ENCODE data around the gene TSR1.
A peak's percentile ranks its signal among the peaks of the same experiment; 100 is the strongest.

The TSR1 gene

GRCh38 chr17:2336215-2336851 lies at the start of gene TSR1:
TSS of gene TSR1 (minus strand) at chr17:2336457. CDS start at chr17:2336427, 30 bp downstream.
- no peaks in the 10 kb centered on the region for H3K27me3 ChIP-seq (ENCODE audit: insufficient read depth, low read length)
- peak within 1 kb of the TSS; percentile 95 for H3K4me3 ChIP-seq (ENCODE audit: low read length)
- peaks cover 45% of the 10 kb centered on the region for H3K36me3 ChIP-seq (ENCODE audit: insufficient read depth, low read depth, low read length)
- peaks cover 22% of the 10 kb centered on the region for H3K4me1 ChIP-seq (ENCODE audit: insufficient read depth, low read length)
- peak within 1 kb of the TSS; percentile 63 for H3K27ac ChIP-seq (ENCODE audit: low read length)
- H3K9ac ChIP-seq (ENCODE audit: low read depth, low read length): peak within 1 kb of the TSS; percentile 97
- H3K9me3 ChIP-seq (ENCODE audit: insufficient read depth, low read depth, low read length): no peaks in the 10 kb centered on the region

GRCh38 chr17:2385240-2386210 lies 49.3 kb upstream of the TSR1 start:
- no peak overlapping the region for H3K27ac ChIP-seq (ENCODE audit: low read length)
- no peaks in the 10 kb centered on the region for H3K9me3 ChIP-seq (ENCODE audit: insufficient read depth, low read depth, low read length)
- no peak overlapping the region for H3K4me3 ChIP-seq (ENCODE audit: low read length)
- H3K27me3 ChIP-seq (ENCODE audit: insufficient read depth, low read length): no peaks in the 10 kb centered on the region
- H3K4me1 ChIP-seq (ENCODE audit: insufficient read depth, low read length): no peaks in the 10 kb centered on the region; the same call in 1 of the 2 replicates
- H3K9ac ChIP-seq (ENCODE audit: low read depth, low read length): no peak overlapping the region
- H3K36me3 ChIP-seq (ENCODE audit: insufficient read depth, low read depth, low read length): peaks cover 3% of the 10 kb centered on the region; the same call in 1 of the 2 replicates

GRCh38 chr17:2384439-2385127 lies 48.3 kb upstream of the TSR1 start:
- H3K36me3 ChIP-seq (ENCODE audit: insufficient read depth, low read depth, low read length): no peaks in the 10 kb centered on the region
- H3K27ac ChIP-seq (ENCODE audit: low read length): no peak overlapping the region
- H3K27me3 ChIP-seq (ENCODE audit: insufficient read depth, low read length): no peaks in the 10 kb centered on the region
- no peaks in the 10 kb centered on the region; the same call in 1 of the 2 replicates for H3K4me1 ChIP-seq (ENCODE audit: insufficient read depth, low read length)
- no peak overlapping the region for H3K4me3 ChIP-seq (ENCODE audit: low read length)
- H3K9ac ChIP-seq (ENCODE audit: low read depth, low read length): no peak overlapping the region
- no peaks in the 10 kb centered on the region for H3K9me3 ChIP-seq (ENCODE audit: insufficient read depth, low read depth, low read length)

- H3K4me1 ChIP-seq (ENCODE audit: insufficient read depth, low read length): no peaks in the 10 kb centered on the region; the same call in 1 of the 2 replicates
Measured at GRCh38 chr17:2383628-2384167, 47.4 kb upstream of the TSR1 start.

GRCh38 chr17:2380950-2381649 lies 44.8 kb upstream of the TSR1 start:
- Histone ChIP-seq H3K9me3 (ENCODE audit: insufficient read depth, low read depth, low read length) (no peaks in the 10 kb centered on the region), H3K27ac (ENCODE audit: low read length) (no peak overlapping the region), H3K4me3 (ENCODE audit: low read length) (no peak overlapping the region), H3K4me1 (ENCODE audit: insufficient read depth, low read length) (no peaks in the 10 kb centered on the region; the same call in 1 of the 2 replicates), H3K36me3 (ENCODE audit: insufficient read depth, low read depth, low read length) (peaks cover 12% of the 10 kb centered on the region; the same call in 1 of the 2 replicates), H3K9ac (ENCODE audit: low read depth, low read length) (no peak overlapping the region), H3K27me3 (ENCODE audit: insufficient read depth, low read length) (no peaks in the 10 kb centered on the region)

More at GRCh38 chr17:2383628-2384167, 47.4 kb upstream of the TSR1 start:
- Histone ChIP-seq H3K27ac (ENCODE audit: low read length) (no peak overlapping the region), H3K27me3 (ENCODE audit: insufficient read depth, low read length) (no peaks in the 10 kb centered on the region), H3K36me3 (ENCODE audit: insufficient read depth, low read depth, low read length) (peaks cover 5% of the 10 kb centered on the region; the same call in 1 of the 2 replicates), H3K9ac (ENCODE audit: low read depth, low read length) (peak overlapping the region; percentile 25; the same call in 1 of the 2 replicates), H3K4me3 (ENCODE audit: low read length) (no peak overlapping the region), H3K9me3 (ENCODE audit: insufficient read depth, low read depth, low read length) (no peaks in the 10 kb centered on the region)

GRCh38 chr17:2380226-2380922 lies 44.1 kb upstream of the TSR1 start:
- H3K36me3 ChIP-seq (ENCODE audit: insufficient read depth, low read depth, low read length): peaks cover 19% of the 10 kb centered on the region
- H3K4me3 ChIP-seq (ENCODE audit: low read length): no peak overlapping the region
- H3K9ac ChIP-seq (ENCODE audit: low read depth, low read length): no peak overlapping the region
- H3K9me3 ChIP-seq (ENCODE audit: insufficient read depth, low read depth, low read length): no peaks in the 10 kb centered on the region
- no peaks in the 10 kb centered on the region for H3K27me3 ChIP-seq (ENCODE audit: insufficient read depth, low read length)
- no peak overlapping the region for H3K27ac ChIP-seq (ENCODE audit: low read length)
- no peaks in the 10 kb centered on the region; the same call in 1 of the 2 replicates for H3K4me1 ChIP-seq (ENCODE audit: insufficient read depth, low read length)

- Histone ChIP-seq H3K9me3 (ENCODE audit: insufficient read depth, low read depth, low read length) (no peaks in the 10 kb centered on the region), H3K9ac (ENCODE audit: low read depth, low read length) (no peak overlapping the region; the same call in 1 of the 2 replicates), H3K4me1 (ENCODE audit: insufficient read depth, low read length) (no peaks in the 10 kb centered on the region; the same call in 1 of the 2 replicates), H3K27ac (ENCODE audit: low read length) (no peak overlapping the region), H3K4me3 (ENCODE audit: low read length) (no peak overlapping the region), H3K27me3 (ENCODE audit: insufficient read depth, low read length) (no peaks in the 10 kb centered on the region), H3K36me3 (ENCODE audit: insufficient read depth, low read depth, low read length) (peaks cover 19% of the 10 kb centered on the region)
Measured at GRCh38 chr17:2379489-2380225, 43.4 kb upstream of the TSR1 start.

GRCh38 chr17:2378905-2379304 lies 42.6 kb upstream of the TSR1 start:
- Histone ChIP-seq H3K9ac (ENCODE audit: low read depth, low read length) (no peak overlapping the region), H3K27ac (ENCODE audit: low read length) (no peak overlapping the region), H3K4me3 (ENCODE audit: low read length) (no peak overlapping the region), H3K9me3 (ENCODE audit: insufficient read depth, low read depth, low read length) (no peaks in the 10 kb centered on the region), H3K4me1 (ENCODE audit: insufficient read depth, low read length) (no peaks in the 10 kb centered on the region; the same call in 1 of the 2 replicates), H3K27me3 (ENCODE audit: insufficient read depth, low read length) (no peaks in the 10 kb centered on the region), H3K36me3 (ENCODE audit: insufficient read depth, low read depth, low read length) (peaks cover 19% of the 10 kb centered on the region)

GRCh38 chr17:2377659-2378058 lies 41.4 kb upstream of the TSR1 start:
- no peak overlapping the region for H3K27ac ChIP-seq (ENCODE audit: low read length)

GRCh38 chr17:2376107-2376506 lies 39.9 kb upstream of the TSR1 start:
- peaks cover 31% of the 10 kb centered on the region for H3K36me3 ChIP-seq (ENCODE audit: insufficient read depth, low read depth, low read length)
- no peak overlapping the region for H3K4me3 ChIP-seq (ENCODE audit: low read length)
- no peak overlapping the region for H3K27ac ChIP-seq (ENCODE audit: low read length)
- no peaks in the 10 kb centered on the region for H3K9me3 ChIP-seq (ENCODE audit: insufficient read depth, low read depth, low read length)
- H3K27me3 ChIP-seq (ENCODE audit: insufficient read depth, low read length): no peaks in the 10 kb centered on the region
- no peaks in the 10 kb centered on the region for H3K4me1 ChIP-seq (ENCODE audit: insufficient read depth, low read length)
- H3K9ac ChIP-seq (ENCODE audit: low read depth, low read length): no peak overlapping the region

More at GRCh38 chr17:2377659-2378058, 41.4 kb upstream of the TSR1 start:
- no peak overlapping the region for H3K9ac ChIP-seq (ENCODE audit: low read depth, low read length)
- H3K36me3 ChIP-seq (ENCODE audit: insufficient read depth, low read depth, low read length): peaks cover 25% of the 10 kb centered on the region
- no peaks in the 10 kb centered on the region for H3K4me1 ChIP-seq (ENCODE audit: insufficient read depth, low read length)
- H3K9me3 ChIP-seq (ENCODE audit: insufficient read depth, low read depth, low read length): no peaks in the 10 kb centered on the region
- no peaks in the 10 kb centered on the region for H3K27me3 ChIP-seq (ENCODE audit: insufficient read depth, low read length)
- no peak overlapping the region for H3K4me3 ChIP-seq (ENCODE audit: low read length)

Measured in iPS-20b (cell line).